ENCODE results near the gene PAPSS2.

DNA sequence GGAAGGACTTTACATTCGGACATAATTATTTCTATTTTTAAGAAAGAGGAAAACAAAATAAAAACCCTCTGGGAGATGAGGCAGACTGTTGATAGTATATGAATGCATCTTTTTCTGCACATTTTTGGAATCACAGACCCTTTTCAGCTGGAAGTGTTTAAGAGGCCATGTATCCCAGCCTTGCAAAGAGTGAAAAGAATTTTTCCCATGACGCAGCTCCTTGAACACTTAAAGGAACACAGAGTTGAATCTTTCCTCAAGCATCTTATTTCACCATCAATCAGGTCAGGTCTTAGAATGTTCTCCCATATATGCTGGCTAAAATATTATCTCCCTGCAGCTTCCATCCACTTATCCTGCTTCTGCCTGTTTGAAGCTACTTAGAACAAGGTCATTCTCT is 45.9 kb upstream of the PAPSS2 start:
- TF ChIP-seq, protein P1, sequence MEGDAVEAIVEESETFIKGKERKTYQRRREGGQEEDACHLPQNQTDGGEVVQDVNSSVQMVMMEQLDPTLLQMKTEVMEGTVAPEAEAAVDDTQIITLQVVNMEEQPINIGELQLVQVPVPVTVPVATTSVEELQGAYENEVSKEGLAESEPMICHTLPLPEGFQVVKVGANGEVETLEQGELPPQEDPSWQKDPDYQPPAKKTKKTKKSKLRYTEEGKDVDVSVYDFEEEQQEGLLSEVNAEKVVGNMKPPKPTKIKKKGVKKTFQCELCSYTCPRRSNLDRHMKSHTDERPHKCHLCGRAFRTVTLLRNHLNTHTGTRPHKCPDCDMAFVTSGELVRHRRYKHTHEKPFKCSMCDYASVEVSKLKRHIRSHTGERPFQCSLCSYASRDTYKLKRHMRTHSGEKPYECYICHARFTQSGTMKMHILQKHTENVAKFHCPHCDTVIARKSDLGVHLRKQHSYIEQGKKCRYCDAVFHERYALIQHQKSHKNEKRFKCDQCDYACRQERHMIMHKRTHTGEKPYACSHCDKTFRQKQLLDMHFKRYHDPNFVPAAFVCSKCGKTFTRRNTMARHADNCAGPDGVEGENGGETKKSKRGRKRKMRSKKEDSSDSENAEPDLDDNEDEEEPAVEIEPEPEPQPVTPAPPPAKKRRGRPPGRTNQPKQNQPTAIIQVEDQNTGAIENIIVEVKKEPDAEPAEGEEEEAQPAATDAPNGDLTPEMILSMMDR (IDR thresholded peaks at IDR 0.05), result no peak
- TF ChIP-seq POLR2A (IDR thresholded peaks at IDR 0.05), result no peak

Data from body of pancreas (tissue), 4 donors.